Neutrophil (primary cell): ENCODE results near the gene PTPRG.
"Not testable (repeated sequence)": the region's sequence is repeated elsewhere in the genome, so short reads cannot be mapped to it uniquely, and the experiment has no call there.

Source experiments
- H3K27ac ChIP-seq: fragments of 200-600 bp; sonication (generic); 2 replicates; pipeline ENCODE4 v1.5.1; 2016; ENCODE audit warnings: mild to moderate bottlenecking, moderate library complexity
- H3K27me3 ChIP-seq: fragments of 200-600 bp; sonication (generic); 2 replicates; pipeline ENCODE4 v1.6.0; 2016; ENCODE audit warnings: mild to moderate bottlenecking
- H3K36me3 ChIP-seq: fragments of 200-600 bp; sonication (generic); 2 replicates; pipeline ENCODE4 v1.5.1; 2017
- H3K4me1 ChIP-seq, 2 experiments: fragments of 200-600 bp in 1 of 2; sonication (generic) in 1 of 2; 1 replicate in 1 of 2; 2 replicates in 1 of 2; pipeline versions ENCODE4 v1.5.1 to v1.6.1; 2013 to 2016; ENCODE audit warnings: low read depth in 1 of 2, low read length in 1 of 2, mild to moderate bottlenecking in 1 of 2, moderate library complexity in 1 of 2; ENCODE audit not compliant: control insufficient read depth in 1 of 2, insufficient read depth in 1 of 2
- H3K4me3 ChIP-seq, 2 experiments: fragments of 200-600 bp in 1 of 2; sonication (generic) in 1 of 2; 1 replicate in 1 of 2; 2 replicates in 1 of 2; pipeline ENCODE4 v1.5.1; 2013 to 2016; ENCODE audit warnings: low read depth in 1 of 2, low read length in 1 of 2, mild to moderate bottlenecking in 1 of 2, moderate library complexity in 1 of 2
- H3K9me3 ChIP-seq: fragments of 200-600 bp; sonication (generic); 2 replicates; pipeline ENCODE4 v1.5.1; 2016
- TF ChIP-seq, protein P1 (sequence below): fragments of 200-600 bp; sonication (generic); IDR thresholded peaks from 2 replicates; pipeline ENCODE4 v1.5.1; 2016; ENCODE audit warnings: antibody characterized with exemption

Gene PTPRG

DNA sequence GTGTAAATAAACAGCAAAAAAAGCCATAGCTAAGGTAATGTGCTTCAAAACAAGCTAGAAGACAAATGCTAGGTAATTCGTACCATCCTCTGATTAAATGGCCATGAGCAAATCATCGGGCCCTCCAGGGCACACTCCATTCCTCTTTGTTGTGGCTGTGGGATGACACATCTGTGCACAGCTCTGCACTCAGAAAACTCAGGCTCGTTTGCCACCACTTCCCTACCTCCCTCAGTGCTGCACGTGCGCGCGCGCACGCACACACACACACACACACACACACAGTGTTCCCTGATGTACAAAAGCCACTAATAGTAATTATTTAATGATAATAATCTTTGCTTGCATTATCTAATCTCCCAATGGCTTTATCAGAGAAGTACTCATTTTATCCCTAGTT lies 475.4 kb downstream of the PTPRG start:
- no peak overlapping the region for H3K4me3 ChIP-seq
- H3K4me1 ChIP-seq: no peaks in the 10 kb centered on the region
- H3K27ac ChIP-seq: no peak overlapping the region
- TF ChIP-seq, protein P1, sequence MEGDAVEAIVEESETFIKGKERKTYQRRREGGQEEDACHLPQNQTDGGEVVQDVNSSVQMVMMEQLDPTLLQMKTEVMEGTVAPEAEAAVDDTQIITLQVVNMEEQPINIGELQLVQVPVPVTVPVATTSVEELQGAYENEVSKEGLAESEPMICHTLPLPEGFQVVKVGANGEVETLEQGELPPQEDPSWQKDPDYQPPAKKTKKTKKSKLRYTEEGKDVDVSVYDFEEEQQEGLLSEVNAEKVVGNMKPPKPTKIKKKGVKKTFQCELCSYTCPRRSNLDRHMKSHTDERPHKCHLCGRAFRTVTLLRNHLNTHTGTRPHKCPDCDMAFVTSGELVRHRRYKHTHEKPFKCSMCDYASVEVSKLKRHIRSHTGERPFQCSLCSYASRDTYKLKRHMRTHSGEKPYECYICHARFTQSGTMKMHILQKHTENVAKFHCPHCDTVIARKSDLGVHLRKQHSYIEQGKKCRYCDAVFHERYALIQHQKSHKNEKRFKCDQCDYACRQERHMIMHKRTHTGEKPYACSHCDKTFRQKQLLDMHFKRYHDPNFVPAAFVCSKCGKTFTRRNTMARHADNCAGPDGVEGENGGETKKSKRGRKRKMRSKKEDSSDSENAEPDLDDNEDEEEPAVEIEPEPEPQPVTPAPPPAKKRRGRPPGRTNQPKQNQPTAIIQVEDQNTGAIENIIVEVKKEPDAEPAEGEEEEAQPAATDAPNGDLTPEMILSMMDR: no peak
- no peaks in the 10 kb centered on the region for H3K27me3 ChIP-seq
- no peaks in the 10 kb centered on the region for H3K9me3 ChIP-seq
- H3K36me3 ChIP-seq: no peaks in the 10 kb centered on the region

DNA sequence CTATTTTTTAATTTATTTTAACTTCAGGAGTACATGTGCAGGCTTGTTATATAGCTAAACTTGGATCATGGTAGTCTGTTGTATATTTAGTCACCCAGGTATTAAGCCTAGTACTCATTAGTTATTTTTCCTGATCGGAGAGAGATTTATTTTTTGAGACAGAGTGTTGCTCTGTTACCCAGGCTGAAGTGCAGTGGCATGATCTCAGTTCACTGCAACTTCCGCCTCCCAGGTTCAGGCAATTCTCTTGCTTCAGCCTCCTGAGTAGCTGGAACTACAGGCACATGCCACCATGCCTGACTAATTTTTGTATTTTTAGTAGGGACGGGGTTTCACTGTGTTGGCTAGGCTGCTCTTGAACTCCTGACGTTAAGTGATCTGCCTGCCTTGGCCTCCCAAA lies 477.4 kb downstream of the PTPRG start:
- not testable (repeated sequence) for H3K27ac ChIP-seq, H3K4me1 ChIP-seq, H3K27me3 ChIP-seq

DNA sequence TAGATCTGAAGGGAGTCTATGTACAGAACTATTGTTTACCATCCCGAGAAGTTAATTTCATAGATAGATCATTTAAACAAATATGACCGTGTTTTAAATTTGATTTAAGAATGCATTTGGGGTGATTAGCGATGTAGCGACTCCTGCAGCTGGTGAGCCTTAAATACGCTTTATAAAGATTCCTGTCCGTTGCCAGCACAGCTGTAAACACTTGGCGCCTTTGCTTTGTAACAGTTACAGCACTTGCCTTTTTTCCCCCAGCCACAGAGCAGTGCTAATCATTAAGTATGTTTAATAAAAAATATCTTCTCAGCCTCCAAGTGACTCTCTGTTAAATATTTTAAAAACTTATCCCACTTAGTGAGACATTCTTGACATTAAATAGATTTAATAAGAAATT lies 478.2 kb downstream of the PTPRG start:
- no peaks in the 10 kb centered on the region for H3K36me3 ChIP-seq
- H3K4me1 ChIP-seq: no peaks in the 10 kb centered on the region
- H3K4me3 ChIP-seq: no peak overlapping the region
- H3K27ac ChIP-seq: no peak overlapping the region
- H3K9me3 ChIP-seq: no peaks in the 10 kb centered on the region
- TF ChIP-seq, protein P1: no peak
- H3K27me3 ChIP-seq: no peaks in the 10 kb centered on the region

More for the DNA sequence above, 477.4 kb downstream of the PTPRG start:
- not testable (repeated sequence) for H3K36me3 ChIP-seq, H3K9me3 ChIP-seq, H3K4me3 ChIP-seq

DNA sequence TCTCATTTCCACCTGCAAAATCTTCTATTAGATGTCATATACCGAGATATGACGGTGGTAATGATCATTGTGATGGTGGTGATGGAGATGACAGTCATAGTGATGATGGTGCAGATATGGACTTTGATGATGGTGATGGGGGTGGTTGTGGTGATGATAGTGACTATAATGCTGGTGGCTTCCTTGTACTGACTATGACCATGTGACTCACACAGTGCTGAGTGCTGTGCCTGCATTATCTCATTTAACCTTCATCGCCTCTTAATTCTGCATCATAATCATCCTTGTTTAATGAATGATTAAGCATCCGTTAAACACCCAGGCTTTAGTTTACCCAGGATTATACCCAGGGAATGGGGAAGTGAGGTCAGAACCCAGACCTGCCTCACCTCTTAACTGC lies 480.3 kb downstream of the PTPRG start:
- H3K36me3 ChIP-seq: no peaks in the 10 kb centered on the region
- TF ChIP-seq, protein P1: no peak
- H3K9me3 ChIP-seq: no peaks in the 10 kb centered on the region
- no peaks in the 10 kb centered on the region for H3K27me3 ChIP-seq
- H3K4me3 ChIP-seq: no peak overlapping the region
- H3K27ac ChIP-seq: no peak overlapping the region
- no peaks in the 10 kb centered on the region for H3K4me1 ChIP-seq

DNA sequence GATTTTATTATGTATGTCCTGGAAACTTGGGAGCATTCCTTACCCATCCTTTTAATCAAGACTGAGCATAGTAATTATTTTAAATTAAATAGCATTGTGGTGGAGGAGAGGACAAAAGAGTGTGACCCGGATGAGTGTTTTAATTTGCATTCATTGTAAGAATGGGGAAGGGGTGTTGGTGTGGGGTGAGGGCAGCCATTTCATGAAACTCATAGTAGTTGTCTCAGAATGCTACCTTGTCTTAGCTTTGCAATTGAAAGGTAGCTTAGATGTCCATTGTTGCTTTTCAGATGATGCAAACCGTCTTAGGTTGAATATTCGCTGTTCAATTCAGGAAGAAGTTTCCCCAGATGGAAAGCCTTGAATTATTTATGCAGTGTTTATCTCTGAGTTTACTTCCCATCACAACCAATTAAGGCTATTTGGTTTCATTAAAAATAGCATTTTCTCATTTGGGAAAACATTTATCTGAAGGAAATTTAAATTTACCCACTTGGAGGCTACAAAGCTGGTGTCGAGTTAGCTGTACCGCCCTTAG lies 483.6 kb downstream of the PTPRG start:
- H3K27ac ChIP-seq: no peak overlapping the region
- H3K4me3 ChIP-seq: no peak overlapping the region
- H3K9me3 ChIP-seq: no peaks in the 10 kb centered on the region
- H3K27me3 ChIP-seq: no peaks in the 10 kb centered on the region
- TF ChIP-seq, protein P1: no peak
- H3K36me3 ChIP-seq: no peaks in the 10 kb centered on the region
- no peaks in the 10 kb centered on the region for H3K4me1 ChIP-seq

DNA sequence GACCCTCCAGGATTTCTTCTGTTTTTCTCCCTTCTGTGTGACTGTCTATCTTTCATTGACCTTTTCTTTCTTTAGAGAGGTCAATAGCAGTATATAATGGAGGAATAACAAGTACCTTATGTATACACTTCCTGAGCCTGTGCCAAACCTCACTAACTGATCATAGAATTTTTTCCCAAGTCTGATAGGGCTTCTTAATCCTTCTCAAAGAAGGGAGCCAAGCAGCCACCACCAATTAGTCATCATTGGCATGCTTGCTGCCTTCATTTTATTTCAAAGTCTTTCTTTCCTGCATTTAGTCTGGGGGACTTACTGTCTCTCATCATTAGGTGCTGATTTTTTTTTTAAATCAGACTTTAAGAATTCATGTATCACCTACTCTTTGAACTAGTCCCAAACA lies 485.0 kb downstream of the PTPRG start:
- Histone ChIP-seq H3K36me3 (no peaks in the 10 kb centered on the region), H3K27me3 (no peaks in the 10 kb centered on the region), H3K27ac (no peak overlapping the region), H3K4me3 (no peak overlapping the region), H3K4me1 (no peaks in the 10 kb centered on the region), H3K9me3 (no peaks in the 10 kb centered on the region)
- TF ChIP-seq, protein P1: no peak
